HG02763 (cell line): ENCODE data around the gene ERCC4.

ENCODE experiments used
- ATAC-seq: cut with Tn5 transposase; IDR thresholded peaks from one replicate; pipeline ENCODE4 v1.9.1; 2021; ENCODE audit warnings: mild to moderate bottlenecking, moderate library complexity; ENCODE audit not compliant: unreplicated experiment

The ERCC4 gene

GRCh38 chr16:13945744-13946485 is 26.0 kb downstream of the ERCC4 start:
- no peak for ATAC-seq

GRCh38 chr16:13948086-13948485 is 28.1 kb downstream of the ERCC4 start:
- ATAC-seq: no peak

- no peak for ATAC-seq
These were observed 31.0 kb downstream of the ERCC4 start for GRCh38 chr16:13950821-13951547.

GRCh38 chr16:13951611-13952010 is 31.7 kb downstream of the ERCC4 start:
- no peak for ATAC-seq

GRCh38 chr16:13953501-13953900 is 33.5 kb downstream of the ERCC4 start:
- no peak for ATAC-seq

GRCh38 chr16:13956635-13957196 is 36.8 kb downstream of the ERCC4 start:
- ATAC-seq: no peak

- ATAC-seq: peak; percentile 55
These were observed 37.5 kb downstream of the ERCC4 start for GRCh38 chr16:13957197-13958078.

GRCh38 chr16:13958474-13958873 is 38.5 kb downstream of the ERCC4 start:
- no peak for ATAC-seq

- no peak for ATAC-seq
These were observed 39.7 kb downstream of the ERCC4 start for GRCh38 chr16:13959626-13960025.

- ATAC-seq: no peak
These were observed 41.3 kb downstream of the ERCC4 start for GRCh38 chr16:13961099-13961811.

GRCh38 chr16:13962232-13962631 is 42.3 kb downstream of the ERCC4 start:
- ATAC-seq: no peak

GRCh38 chr16:13968835-13969234 is 48.9 kb downstream of the ERCC4 start:
- ATAC-seq: no peak

- ATAC-seq: no peak
These were observed 49.8 kb downstream of the ERCC4 start for GRCh38 chr16:13969711-13970110.

- no peak for ATAC-seq
These were observed 50.9 kb downstream of the ERCC4 start for GRCh38 chr16:13970708-13971422.

- no peak for ATAC-seq
These were observed 53.5 kb downstream of the ERCC4 start for GRCh38 chr16:13973321-13974023.

- ATAC-seq: no peak
These were observed 57.2 kb downstream of the ERCC4 start for GRCh38 chr16:13977177-13977576.

- no peak for ATAC-seq
These were observed 62.5 kb downstream of the ERCC4 start for GRCh38 chr16:13982451-13982850.

GRCh38 chr16:13983625-13984024 is 63.7 kb downstream of the ERCC4 start:
- ATAC-seq: no peak

- no peak for ATAC-seq
These were observed 64.8 kb downstream of the ERCC4 start for GRCh38 chr16:13984794-13985193.
